ENCODE results near the gene VPS37D.

The VPS37D gene

GRCh38 chr7:73638911-73639310 lies 28.7 kb upstream of the VPS37D start (continued):
- TF ChIP-seq TSHZ2 (CRISPR knock-in tag; IDR thresholded peaks at IDR 0.05) (no peak), CSDC2 (CRISPR knock-in tag; IDR thresholded peaks at IDR 0.05) (no peak)

GRCh38 chr7:73642834-73643233 lies 24.8 kb upstream of the VPS37D start:
- ATAC-seq, result no peak
- no peak for TF ChIP-seq ZC3H10 (CRISPR knock-in tag; IDR thresholded peaks at IDR 0.05)
- TF ChIP-seq TSHZ2 (CRISPR knock-in tag; IDR thresholded peaks at IDR 0.05), result no peak

GRCh38 chr7:73644688-73645286 lies 22.8 kb upstream of the VPS37D start:
- TF ChIP-seq ZNF70 (CRISPR knock-in tag; IDR thresholded peaks at IDR 0.05) (no peak), TOX (CRISPR knock-in tag; IDR thresholded peaks at IDR 0.05; ENCODE audit: borderline replicate concordance) (no peak), OSR1 (CRISPR knock-in tag; IDR thresholded peaks at IDR 0.05) (no peak), GLIS3 (CRISPR knock-in tag; IDR thresholded peaks at IDR 0.05) (no peak), TSHZ2 (CRISPR knock-in tag; IDR thresholded peaks at IDR 0.05) (no peak), ZFP3 (CRISPR knock-in tag; IDR thresholded peaks at IDR 0.05) (no peak), ZC3H10 (CRISPR knock-in tag; IDR thresholded peaks at IDR 0.05) (no peak), RARB (CRISPR knock-in tag; IDR thresholded peaks at IDR 0.05) (no peak), POU6F1 (CRISPR knock-in tag; IDR thresholded peaks at IDR 0.05; ENCODE audit: borderline replicate concordance, low read depth) (no peak), SNAI2 (CRISPR knock-in tag; IDR thresholded peaks at IDR 0.05) (no peak), BACH2 (CRISPR knock-in tag; IDR thresholded peaks at IDR 0.05; ENCODE audit: borderline replicate concordance) (no peak), PPARA (CRISPR knock-in tag; IDR thresholded peaks at IDR 0.05; ENCODE audit: borderline replicate concordance) (no peak), CSRNP3 (CRISPR knock-in tag; IDR thresholded peaks at IDR 0.05) (no peak), CSDC2 (CRISPR knock-in tag; IDR thresholded peaks at IDR 0.05) (no peak), CREB5 (CRISPR knock-in tag; IDR thresholded peaks at IDR 0.05; ENCODE audit: low read depth) (no peak), ZNF565 (CRISPR knock-in tag; conservative IDR thresholded peaks at IDR 0.05; ENCODE audit: low read depth) (no peak), ZNF8 (CRISPR knock-in tag; IDR thresholded peaks at IDR 0.05) (no peak), ESRRG (CRISPR knock-in tag; IDR thresholded peaks at IDR 0.05) (no peak), PATZ1 (CRISPR knock-in tag; IDR thresholded peaks at IDR 0.05; ENCODE audit: borderline replicate concordance) (no peak)
- no peak for ATAC-seq

Measured in SK-N-SH treated with all-trans-retinoic acid at 6 μM for 48 hours (cell line).